Lower leg skin (tissue), 3 donors: Measurements from ENCODE around the gene RRAGC.

Experiments used
- CTCF ChIP-seq, 3 donors: fragments of 450-650 bp; IDR thresholded peaks; one replicate each; pipeline ENCODE4 v1.5.1; 2016; ENCODE audit warnings: antibody characterized with exemption in 3 of 3, mild to moderate bottlenecking in 3 of 3, moderate library complexity in 2 of 3
- POLR2A ChIP-seq, 2 donors: fragments of 450-650 bp; IDR thresholded peaks; one replicate each; pipeline ENCODE4 v1.6.1; 2016 to 2017; ENCODE audit warnings: antibody characterized with exemption in 2 of 2, mild to moderate bottlenecking in 1 of 2, moderate library complexity in 1 of 2

- TF ChIP-seq CTCF (IDR thresholded peaks at IDR 0.05) (no peak), POLR2A (IDR thresholded peaks at IDR 0.05) (no peak)
Observed at GRCh38 chr1:38814984-38815464, 44.5 kb downstream of the RRAGC start.
